Stimulated activated CD8-positive, alpha-beta memory T cell treated with anti-CD3 and anti-CD28 coated beads, Interleukin-15, amount 100 ng/mL, for 24 hours (primary cell): Measurements from ENCODE around the gene SYNPR.

ENCODE experiments used
- DNase-seq: peaks from one replicate; pipeline ENCODE4 v3.0.0-alpha.2; 2020; ENCODE audit warnings: low read depth

The SYNPR gene

DNA sequence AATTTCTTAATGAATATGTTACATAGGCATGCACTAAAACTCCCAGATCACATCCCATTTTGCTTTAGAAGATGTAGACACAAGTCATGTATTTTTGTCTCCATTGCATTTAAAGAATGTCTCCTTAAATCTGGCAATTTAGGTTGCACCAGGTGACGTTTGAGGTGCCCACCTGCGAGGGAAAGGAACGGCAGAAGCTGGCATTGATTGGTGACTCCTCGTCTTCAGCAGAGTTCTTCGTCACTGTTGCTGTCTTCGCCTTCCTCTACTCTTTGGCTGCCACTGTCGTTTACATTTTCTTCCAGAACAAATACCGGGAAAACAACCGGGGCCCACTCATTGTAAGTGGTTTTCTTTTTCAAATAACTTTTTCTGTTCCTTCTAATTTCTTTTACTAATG is 278.3 kb downstream of the SYNPR start:
- no peak for DNase-seq

DNA sequence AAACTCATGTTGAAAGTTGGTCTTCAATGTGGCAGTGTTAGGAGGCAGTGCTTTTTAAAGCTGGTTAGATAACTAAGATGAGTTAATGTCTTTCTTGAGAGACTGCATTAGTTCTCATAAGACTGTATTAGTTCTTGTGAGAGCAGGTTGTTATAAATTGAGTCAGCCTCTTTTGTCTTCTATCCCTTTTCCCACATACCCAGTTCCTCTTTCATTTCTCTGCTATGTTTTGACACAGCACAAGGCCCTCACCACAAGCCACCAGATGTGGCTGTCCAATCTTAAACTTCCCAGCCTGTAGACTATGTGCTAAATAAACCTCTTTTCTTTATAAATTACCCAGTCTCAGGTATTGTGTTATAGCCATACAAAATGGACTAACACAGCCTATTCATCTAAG is 279.8 kb downstream of the SYNPR start:
- no peak for DNase-seq

DNA sequence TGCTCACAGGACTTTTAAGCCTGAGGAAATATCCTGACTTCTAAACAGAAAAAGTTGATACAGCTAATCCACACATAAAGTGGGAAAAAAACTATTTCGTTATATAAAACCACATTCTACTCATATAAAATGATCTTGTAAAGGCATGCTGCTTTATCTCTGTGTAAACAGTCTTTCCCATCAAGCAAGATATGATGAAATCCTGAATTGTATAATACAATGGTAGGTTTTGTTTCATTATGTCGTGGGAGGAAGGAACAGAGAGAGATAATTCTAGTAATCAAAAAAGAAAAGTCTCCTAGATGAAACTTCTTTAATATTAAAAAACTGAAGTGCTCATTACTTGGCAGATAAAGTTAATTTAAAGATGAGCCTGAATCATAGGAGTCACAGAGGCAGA is 281.8 kb downstream of the SYNPR start:
- DNase-seq = no peak

DNA sequence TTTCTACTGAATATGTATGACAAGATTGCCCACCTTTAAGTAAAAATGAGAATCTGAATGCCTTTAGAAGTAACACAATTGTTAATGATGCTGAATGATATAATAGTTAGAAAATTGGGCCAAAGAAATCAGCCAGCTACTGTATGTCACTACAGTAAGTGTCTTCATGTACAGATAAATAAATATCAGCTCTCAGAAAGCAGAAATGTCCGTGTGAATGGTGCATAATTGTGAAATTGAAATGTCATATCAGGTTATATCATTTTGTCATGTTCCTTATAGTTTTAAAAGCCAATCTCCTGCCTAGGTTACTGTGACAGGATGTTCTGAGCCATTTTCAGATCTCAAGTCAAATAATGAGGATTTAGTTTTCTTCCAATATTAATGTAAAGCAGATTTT is 283.8 kb downstream of the SYNPR start:
- no peak for DNase-seq

DNA sequence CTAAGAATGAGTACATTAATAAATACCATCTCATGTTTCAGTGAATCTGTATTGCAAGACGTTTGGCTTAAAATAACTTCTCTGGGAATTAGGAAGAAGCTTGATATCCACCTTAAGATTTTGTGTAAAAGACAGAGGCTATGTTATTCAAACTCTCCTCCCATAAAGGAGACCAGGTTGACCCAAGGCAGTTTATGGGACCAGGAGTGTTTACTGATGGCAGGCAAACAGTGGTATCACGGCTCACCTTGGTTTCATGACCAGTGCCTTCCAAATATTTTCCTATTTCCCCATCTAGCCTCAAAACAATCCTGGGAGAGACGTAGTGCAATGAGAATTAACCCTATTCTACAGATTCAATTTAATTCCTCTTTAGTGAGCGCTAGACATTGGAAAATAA is 284.2 kb downstream of the SYNPR start:
- no peak for DNase-seq

DNA sequence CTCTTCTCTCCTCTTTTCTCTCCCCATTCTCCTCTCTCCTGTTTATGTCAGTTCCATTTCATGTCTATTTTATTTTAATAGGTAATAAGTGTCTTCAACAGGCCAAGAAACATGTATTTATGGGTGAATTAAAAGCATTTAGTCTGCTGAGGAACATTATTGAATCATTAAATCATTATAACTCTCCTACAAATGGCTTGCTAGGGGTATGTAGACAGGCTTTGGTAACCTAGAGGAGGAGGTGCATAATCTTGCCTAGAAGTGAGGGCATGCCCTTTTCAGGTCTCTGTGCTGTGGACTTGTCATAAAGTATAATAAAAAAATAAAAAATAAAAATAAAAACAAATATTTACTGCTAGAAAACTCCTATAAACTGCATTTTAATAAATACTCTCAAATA is 285.5 kb downstream of the SYNPR start:
- no peak for DNase-seq

DNA sequence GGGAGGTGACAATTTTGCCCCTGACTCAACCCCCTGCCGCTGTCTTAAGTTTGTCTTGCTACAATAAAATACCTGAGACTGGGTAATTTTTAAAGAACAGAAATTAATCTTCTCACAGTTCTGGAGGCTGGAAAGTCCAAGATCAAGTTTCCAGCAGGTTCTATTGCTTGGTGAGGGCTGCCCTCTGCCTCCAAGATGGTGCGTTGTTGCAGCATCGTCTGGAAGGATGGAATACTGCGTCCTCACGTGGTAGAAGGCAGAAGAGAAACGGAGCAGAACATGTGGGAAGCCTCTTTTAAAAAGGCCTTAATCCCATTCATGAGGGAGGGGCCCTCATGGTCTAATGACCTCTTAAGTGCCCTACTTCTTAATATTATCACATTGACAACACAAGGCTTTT is 287.1 kb downstream of the SYNPR start:
- DNase-seq = no peak

DNA sequence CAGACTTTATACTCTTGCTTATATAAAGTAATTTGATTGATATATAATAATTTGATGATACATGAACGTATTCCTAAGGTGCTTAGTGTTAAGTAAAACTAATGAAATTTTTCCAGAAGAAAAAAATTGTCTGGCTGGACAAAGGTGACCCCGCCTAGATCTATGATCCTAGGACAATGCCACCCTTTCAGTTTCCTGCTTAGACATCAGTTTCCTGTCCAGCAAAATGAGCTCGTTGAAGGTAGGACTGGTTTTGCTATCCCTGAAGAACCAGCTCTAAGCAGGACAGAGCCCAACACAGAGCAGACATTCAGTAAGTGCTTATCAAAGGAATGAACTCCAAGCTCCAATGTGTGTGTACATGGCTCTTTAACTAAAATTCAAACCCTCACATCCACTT is 293.6 kb downstream of the SYNPR start:
- no peak for DNase-seq

DNA sequence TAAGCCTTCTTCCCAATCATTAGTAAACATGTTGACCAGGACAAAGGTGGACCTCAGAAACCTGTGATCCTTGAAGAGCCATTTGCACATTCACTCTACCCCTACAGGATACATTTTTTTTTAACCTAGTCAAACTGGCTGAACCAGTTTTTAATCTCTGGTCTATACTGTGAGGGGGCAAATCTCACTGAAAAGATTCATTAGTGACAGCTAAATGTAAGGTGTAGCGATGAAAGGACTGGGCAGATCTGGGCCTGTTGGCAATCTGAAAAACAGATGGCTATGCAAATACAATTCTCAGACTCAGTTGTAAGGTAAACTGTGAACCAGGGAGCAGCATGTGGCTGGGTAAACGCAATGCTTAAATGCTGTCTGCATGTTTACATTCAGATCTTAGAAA is 298.7 kb downstream of the SYNPR start:
- no peak for DNase-seq

DNA sequence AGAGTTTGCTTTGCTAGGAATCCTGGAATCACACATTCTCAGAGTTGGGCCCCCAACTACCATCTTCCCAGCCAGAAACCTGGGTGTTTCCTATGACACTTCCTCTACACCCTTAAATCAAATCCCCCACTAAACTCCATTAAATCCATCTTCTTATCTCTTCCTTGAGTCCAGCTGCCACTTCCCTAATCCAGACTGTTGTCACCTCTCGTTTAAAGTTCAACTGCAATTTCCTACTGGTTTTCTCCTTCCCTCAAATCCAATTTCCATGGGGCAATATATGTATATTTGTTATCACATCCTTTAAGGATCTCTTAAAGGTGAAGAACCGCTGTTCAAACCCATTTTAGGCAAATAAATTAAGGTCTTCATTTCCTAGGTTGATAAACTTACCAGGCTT is 300.8 kb downstream of the SYNPR start:
- DNase-seq = no peak

DNA sequence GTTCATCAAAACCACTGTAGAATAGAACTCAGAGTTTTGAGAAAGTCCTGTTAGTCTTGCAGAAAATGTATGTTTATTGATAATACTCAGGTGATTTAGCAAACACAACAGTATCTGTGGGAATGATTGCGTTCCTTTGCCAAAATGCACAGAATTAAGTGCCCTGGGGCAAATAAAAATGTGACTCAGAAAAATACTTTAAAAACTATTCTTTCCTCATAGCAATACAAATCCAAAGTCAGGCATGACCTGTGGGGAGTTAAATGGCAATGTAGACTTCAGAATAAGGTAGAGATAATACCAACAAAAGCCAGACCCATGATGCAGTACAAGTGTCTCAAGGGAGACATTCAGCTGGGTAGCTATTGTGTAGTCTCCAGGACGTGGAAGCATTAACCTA is 302.0 kb downstream of the SYNPR start:
- no peak for DNase-seq

DNA sequence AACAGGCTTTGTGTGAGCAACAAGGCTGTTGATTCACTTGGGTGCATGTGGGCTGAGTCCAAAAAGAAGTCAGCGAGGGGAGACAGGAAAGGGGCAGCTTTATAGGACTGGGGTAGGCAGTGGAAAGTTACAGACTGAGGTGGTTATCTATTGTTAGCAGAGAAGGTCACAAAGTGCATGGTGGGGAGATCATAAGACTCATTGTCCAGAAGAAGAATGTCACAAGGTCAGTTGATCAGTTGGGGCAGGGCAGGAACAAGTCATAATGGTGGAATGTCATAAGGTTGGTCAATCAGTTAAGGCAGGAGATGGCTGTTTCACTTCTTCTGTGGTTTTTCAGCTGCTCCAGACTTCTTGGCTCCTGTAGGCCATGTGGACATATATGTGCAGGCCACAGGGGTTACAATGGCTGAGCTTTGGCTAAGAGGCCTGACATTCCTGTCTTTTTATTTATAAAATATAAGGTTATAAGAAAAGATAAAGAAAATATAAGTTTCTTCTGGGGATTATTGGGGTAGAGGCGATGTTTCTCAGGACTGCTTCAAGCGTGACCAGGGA is 304.9 kb downstream of the SYNPR start:
- DNase-seq = no peak

DNA sequence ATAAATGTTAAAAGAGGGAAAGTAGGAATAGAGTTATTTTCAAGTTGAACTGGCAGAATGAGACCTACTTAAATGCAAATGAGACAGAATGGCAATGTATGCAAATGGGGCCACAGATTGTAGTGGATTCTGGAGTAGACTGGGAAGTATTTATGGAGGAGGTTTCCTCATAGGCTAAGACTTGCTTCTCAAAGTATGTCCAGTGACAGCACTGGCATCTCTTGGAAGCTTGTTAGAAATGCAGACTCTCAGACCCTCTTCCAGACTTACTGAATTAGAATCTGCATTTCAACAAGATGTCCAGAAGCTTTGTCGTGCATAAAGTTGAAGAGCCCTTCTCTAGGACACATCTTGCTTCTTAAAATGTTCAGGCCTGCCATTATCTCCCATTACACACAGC is 306.6 kb downstream of the SYNPR start:
- no peak for DNase-seq

DNA sequence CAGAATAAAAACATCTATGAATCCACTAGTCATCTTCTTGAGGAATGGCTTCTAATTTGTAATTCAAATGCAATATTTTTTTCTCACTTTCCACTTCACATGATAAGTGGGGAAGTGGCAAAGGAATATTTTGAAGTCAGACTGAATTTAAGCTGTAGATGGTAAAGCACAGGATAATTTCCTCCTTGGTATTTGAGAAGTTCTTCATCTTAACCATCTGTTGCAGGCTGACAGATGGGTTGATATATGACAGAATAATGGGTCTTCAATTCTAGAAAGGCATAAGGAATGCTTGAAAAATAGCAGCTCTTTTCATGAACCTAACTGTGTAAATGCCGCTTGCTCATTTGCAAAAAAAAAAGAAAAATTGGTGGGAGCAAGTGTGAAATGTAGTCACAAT is 307.8 kb downstream of the SYNPR start:
- no peak for DNase-seq

DNA sequence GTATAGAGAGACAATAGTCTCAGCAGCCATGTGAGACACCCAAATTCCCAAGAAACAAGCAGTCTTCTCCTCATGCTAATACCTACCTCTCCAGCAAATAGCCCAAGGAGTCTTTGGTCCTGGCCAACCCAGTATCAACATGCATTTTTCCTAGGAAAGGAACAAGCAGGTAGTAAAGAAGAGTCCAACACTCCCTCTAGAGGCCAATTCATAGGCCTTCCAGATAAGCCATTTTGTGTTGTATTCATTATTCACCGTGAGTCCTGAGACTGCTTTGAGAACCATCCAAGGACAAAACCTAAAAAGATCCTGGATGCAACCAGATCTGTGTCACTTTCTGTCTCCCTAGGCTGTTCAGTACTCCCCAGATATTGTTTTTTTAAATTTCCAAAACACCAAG is 310.8 kb downstream of the SYNPR start:
- no peak for DNase-seq

DNA sequence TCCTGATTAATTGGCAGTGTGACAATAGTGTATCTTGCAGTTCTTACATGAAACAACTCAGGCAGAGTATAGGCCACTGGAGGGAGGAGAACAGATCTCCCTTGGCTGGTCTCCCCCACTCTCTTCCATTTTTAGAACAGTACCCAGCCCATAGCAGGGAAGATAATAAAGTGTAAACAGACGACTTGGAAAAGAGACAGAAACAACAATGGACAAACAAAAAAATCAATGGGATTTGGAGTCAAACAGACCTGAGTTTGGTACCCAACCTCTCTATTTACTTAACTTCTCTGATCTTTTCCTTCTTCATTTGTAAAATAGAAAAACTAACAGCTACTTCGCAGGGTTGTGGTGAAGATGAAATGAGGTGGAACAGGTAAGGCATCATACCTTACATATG is 315.7 kb downstream of the SYNPR start:
- no peak for DNase-seq

DNA sequence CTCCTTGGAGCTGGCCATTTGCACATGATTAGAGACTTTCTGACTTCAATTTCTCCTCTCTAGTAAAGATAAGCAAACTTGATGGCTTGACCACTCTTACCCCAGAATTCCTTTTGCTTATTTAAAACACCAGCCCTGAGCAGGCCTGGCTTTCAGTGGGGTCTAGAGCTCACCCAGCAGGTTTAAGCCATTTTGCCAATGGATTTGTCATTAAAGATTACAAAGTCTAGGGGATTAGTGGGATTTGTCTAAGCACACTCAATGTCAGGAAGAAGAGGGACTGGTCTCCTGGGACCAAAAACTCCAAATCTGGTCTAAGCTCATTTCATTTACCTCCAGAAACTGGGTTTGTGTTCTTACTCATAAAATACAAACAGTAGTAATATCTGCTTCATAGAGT is 317.1 kb downstream of the SYNPR start:
- DNase-seq = no peak

DNA sequence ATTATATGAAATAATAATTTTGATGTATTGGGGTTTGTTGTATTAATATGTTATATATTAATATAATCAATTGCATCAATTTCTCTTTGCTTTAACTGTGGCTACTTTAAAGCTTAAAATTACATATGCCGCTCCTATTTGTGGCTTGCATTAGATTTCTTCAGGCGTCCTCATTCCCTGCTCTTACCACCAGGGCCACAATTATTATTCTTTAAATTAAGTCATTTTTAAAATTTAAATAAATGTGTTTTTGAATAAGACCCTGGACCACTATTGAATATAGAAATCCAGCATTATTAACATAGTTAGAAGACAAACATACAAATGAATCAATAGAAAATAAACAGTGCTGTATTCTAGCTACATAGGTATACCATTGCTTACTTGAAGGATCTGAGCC is 318.9 kb downstream of the SYNPR start:
- DNase-seq = no peak

DNA sequence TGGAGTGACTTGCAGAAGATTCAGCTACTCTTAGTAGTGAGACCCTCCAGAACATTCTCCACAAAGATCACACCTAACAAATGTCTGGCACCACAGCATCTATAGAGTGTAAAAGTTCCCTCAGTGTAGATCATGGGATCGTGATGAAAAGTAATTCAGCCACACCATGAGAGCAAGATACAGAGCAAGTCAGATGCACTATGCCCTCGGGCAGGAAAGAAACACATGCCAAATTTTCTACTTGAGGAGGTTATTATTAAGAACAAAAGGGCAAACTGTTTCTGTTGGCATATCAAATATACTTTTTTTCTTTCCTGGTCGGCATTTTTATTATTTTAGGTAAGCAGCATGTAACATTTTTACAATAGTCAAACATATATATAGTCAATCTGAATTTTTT is 329.6 kb downstream of the SYNPR start:
- DNase-seq = no peak

DNA sequence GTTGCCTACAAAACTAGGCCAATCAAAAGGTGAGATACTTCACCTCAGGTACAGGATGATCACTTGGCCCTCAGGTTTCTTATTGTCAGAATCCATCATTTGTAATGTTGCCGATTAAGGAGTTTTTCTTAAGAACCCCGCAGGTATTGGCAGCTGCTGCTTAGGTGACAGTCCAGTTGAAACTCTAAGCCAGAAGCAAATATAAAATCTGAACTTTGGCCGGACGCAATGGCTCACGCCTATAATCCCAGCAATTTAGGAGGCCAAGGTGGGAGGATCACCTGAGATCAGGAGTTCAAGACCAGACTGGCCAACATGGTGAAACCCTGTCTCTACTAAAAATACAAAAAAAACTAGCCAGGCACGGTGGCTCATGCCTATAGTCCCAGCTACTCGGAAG is 331.3 kb downstream of the SYNPR start:
- no peak for DNase-seq

DNA sequence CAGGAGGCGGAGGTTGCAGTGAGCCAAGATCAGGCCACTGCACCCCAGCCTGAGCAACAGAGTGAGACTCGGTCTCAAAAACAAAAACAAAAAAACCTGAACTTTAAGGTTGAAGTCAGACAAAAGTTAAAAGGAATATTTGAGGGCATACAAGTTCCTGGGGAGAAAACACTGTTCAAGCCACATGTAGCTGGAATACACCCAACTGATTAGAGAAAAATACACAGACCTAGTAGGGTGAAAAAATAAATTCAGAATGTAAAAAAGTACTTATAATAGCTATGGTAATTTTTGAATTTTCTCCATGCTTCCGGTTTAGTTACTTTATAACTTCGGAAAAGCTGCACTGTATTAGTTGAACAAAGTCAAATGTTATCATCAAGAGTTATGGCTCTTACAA is 331.7 kb downstream of the SYNPR start:
- no peak for DNase-seq

DNA sequence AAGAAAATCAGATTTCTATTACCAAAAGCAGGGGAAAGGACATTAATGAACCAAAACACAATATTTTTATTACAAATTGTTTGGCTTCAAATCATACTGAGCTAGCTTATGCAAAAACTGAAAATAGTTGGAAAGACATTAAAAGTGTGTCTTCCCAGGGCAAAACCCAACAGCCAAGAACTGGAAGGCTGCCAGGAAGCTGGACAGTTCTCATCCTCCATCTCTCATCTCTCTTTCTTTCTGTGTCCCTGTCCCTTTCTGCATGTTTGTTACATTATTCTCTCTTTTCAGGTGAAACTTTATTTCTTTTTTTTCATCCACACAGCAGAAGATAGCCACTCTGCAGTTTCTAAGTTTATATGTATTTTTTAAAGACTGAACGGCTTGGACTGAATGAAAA is 333.3 kb downstream of the SYNPR start:
- DNase-seq = no peak

DNA sequence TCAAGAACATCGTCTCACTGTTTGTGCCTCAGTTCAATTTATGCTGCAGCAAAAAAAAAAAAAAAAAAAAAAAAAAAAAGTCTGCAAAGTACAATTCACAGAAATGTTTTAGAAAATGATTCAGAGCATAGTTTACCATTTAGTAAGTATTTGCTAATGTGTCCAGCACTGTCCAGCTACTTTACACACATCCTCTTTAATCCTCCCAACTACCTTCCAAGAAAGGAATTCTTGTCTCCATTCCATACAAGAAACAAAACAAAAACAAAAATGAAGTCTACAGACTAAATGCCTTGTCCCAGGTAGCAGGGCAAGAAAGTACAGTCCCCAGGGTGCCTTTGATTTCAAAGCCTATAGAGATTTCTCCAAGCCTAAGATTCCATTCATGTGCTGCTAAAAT is 335.5 kb downstream of the SYNPR start:
- no peak for DNase-seq

DNA sequence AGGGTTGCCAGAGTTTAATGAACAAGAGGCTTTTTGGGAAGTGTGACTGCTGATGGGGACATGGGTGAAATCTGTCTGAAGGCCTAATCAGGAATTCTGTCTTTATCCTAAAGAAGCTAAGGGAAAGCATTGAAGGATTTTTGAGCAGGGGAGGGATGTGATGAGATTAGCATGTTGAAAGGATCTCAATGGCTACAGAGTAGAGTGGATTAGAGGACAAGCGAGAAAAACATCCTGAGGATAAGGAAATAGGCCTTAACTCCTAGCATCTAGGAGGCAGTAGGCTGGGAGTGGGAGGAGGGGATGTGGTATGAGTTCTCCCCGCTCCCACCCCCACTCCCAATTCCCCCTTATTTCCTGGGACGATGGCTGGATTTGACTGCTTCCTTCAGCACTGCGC is 339.3 kb downstream of the SYNPR start:
- no peak for DNase-seq

DNA sequence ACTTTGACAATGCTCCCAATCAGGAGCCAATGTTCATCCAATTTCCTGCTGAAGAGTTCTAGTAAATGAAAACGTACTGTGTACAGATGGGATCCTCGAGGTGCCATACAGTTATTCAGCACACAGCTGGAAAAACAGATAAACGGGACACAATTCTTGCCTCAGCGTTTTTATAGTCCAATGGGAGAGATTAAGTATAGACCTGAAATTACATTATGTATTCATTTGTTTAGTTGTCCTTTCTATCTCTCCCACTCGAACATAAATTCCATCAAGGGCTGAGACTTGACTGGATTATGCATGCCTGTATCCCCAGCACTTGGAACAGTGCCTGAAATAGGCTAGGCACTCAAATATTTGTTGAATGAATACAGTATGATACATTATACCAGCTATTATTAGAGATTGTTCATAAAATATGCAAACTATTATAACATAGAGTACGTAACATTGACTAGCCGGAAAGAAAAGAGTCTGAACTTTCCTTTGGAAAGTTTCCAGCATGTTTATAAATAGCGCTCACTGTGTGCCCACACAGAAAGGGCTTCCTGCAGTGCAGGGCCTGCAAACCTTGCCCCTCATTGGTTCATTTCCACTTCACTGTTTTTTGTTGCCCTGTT is 346.9 kb downstream of the SYNPR start:
- DNase-seq = no peak
